GM23338 (cell line): Measurements from ENCODE around the gene FTHL17. TPM values are rescaled to one million over a fixed set of nuclear protein-coding genes. Genes with fewer than 3 reads are reported as not detected.

Experiments
- ATAC-seq: fragments of 200-7000 bp; cut with Tn5 transposase; 3 replicates; pipeline ENCODE4 v1.9.1; 2020
- DNase-seq: peaks from one replicate; pipeline ENCODE4 v3.0.0-alpha.2; 2015; ENCODE audit warnings: low spot score
- H2AFZ ChIP-seq: fragments of 200-600 bp; sonication (generic); 2 replicates; pipeline ENCODE4 v1.8.0; 2016; ENCODE audit warnings: antibody characterized with exemption, mild to moderate bottlenecking, moderate library complexity
- H3F3A ChIP-seq: fragments of 200-600 bp; sonication (generic); replicated peaks from 2 replicates; pipeline ENCODE4 v1.8.0; 2017; ENCODE audit warnings: antibody characterized with exemption, mixed run types, low read depth
- H3K27ac ChIP-seq: fragments of 200-600 bp; sonication (generic); 2 replicates; pipeline ENCODE4 v1.6.1; 2016; ENCODE audit warnings: low read depth
- H3K27me3 ChIP-seq: fragments of 200-600 bp; sonication (generic); 2 replicates; pipeline ENCODE4 v1.8.0; 2016; ENCODE audit warnings: mild to moderate bottlenecking, mixed run types, moderate library complexity; ENCODE audit not compliant: insufficient read depth
- H3K36me3 ChIP-seq: fragments of 200-600 bp; sonication (generic); 2 replicates; pipeline ENCODE4 v1.8.0; 2016; ENCODE audit warnings: mild to moderate bottlenecking; ENCODE audit not compliant: insufficient read depth
- H3K4me1 ChIP-seq: fragments of 200-600 bp; sonication (generic); 2 replicates; pipeline ENCODE4 v1.8.0; 2016; ENCODE audit warnings: mild to moderate bottlenecking, moderate library complexity; ENCODE audit not compliant: insufficient read depth
- H3K4me2 ChIP-seq: fragments of 200-600 bp; sonication (generic); 2 replicates; pipeline ENCODE4 v1.7.1; 2017; ENCODE audit warnings: mixed run types
- H3K4me3 ChIP-seq: fragments of 200-600 bp; sonication (generic); 2 replicates; pipeline ENCODE4 v1.6.1; 2016; ENCODE audit warnings: mixed run types
- H3K79me2 ChIP-seq: fragments of 200-600 bp; sonication (generic); replicated peaks from 2 replicates; pipeline ENCODE4 v1.8.0; 2017; ENCODE audit warnings: mild to moderate bottlenecking; ENCODE audit not compliant: insufficient read depth
- H3K9me2 ChIP-seq: fragments of 200-600 bp; sonication (generic); 2 replicates; pipeline ENCODE4 v1.8.0; 2017; ENCODE audit not compliant: insufficient read depth
- H4K20me1 ChIP-seq: fragments of 200-600 bp; sonication (generic); replicated peaks from 2 replicates; pipeline ENCODE4 v1.8.0; 2017; ENCODE audit warnings: mild to moderate bottlenecking; ENCODE audit not compliant: insufficient read depth
- H3K27ac Mint-ChIP-seq: 2 replicates; pipeline ENCODE4 v1.8.0; 2020; ENCODE audit warnings: inconsistent platforms, mild to moderate bottlenecking, moderate library complexity, mixed read lengths
- H3K27me3 Mint-ChIP-seq: 3 replicates; pipeline ENCODE4 v1.8.0; 2022; ENCODE audit warnings: low read depth, mild to moderate bottlenecking, moderate library complexity, mixed read lengths, inconsistent platforms; ENCODE audit not compliant: insufficient read depth, poor library complexity
- H3K36me3 Mint-ChIP-seq: 3 replicates; pipeline ENCODE4 v1.8.0; 2021; ENCODE audit warnings: low read depth, mild to moderate bottlenecking, inconsistent platforms, moderate library complexity, mixed read lengths
- H3K4me1 Mint-ChIP-seq: 3 replicates; pipeline ENCODE4 v1.8.0; 2020; ENCODE audit warnings: mild to moderate bottlenecking, inconsistent platforms, mixed read lengths
- H3K4me3 Mint-ChIP-seq: 3 replicates; pipeline ENCODE4 v1.8.0; 2021; ENCODE audit warnings: moderate library complexity, mild to moderate bottlenecking, inconsistent platforms, mixed read lengths
- H3K9me3 Mint-ChIP-seq: 3 replicates; pipeline ENCODE4 v1.8.0; 2020; ENCODE audit warnings: moderate library complexity, mild to moderate bottlenecking, inconsistent platforms, mixed read lengths
- CTCF ChIP-seq, 2 experiments: fragments of 200-600 bp in 1 of 2; sonication (generic) in 1 of 2; conservative IDR thresholded peaks; 2 replicates each; pipeline versions ENCODE4 v1.5.1 to v1.6.1; 2016 to 2017; ENCODE audit warnings: antibody characterized with exemption in 2 of 2, low read depth in 2 of 2, mild to moderate bottlenecking in 2 of 2, moderate library complexity in 1 of 2
- ETS1 ChIP-seq: IDR thresholded peaks from 2 replicates; pipeline ENCODE4 v1.6.1; 2016; ENCODE audit warnings: antibody characterized with exemption
- EZH2phosphoT487 ChIP-seq: fragments of 200-600 bp; sonication (generic); IDR thresholded peaks from one replicate; pipeline ENCODE4 v1.8.1; 2018; ENCODE audit warnings: antibody characterized with exemption; ENCODE audit not compliant: unreplicated experiment
- REST ChIP-seq: IDR thresholded peaks from one replicate; pipeline ENCODE4 v1.6.1; 2018; ENCODE audit warnings: antibody characterized with exemption; ENCODE audit not compliant: unreplicated experiment
- ZNF462 ChIP-seq: fragments of 250-450 bp; sonication (Bioruptor Pico); IDR thresholded peaks from 2 replicates; pipeline ENCODE4 v1.5.0; 2020; ENCODE audit warnings: mild to moderate bottlenecking, moderate library complexity
- polyA plus RNA-seq: library from polyadenylated mRNA; unstranded; fragments of >200 nt; fragmentation: Nextera tagmentation; extraction: Ambion mirVana; gene quantifications from 2 replicates; pipeline ENCODE4 v1.2.1, GENCODE V29; 2016
- total RNA-seq: library from RNA; depleted of rRNA; stranded (reverse); fragments of >200 nt; shearing (Covaris generic); gene quantifications from 2 replicates; pipeline ENCODE4 v1.2.3, GENCODE V29; 2014

Gene FTHL17
- total and polyA plus RNA-seq, 2 experiments from 2014 or later, result not detected

- Mint-ChIP-seq H3K27ac (no peak overlapping the region), H3K36me3 (peaks cover 3% of the 10 kb centered on the region; the same call in 1 of the 3 replicates), H3K4me1 (no peaks in the 10 kb centered on the region; the same call in 2 of the 3 replicates), H3K4me3 (no peak overlapping the region), H3K27me3 (peaks cover 1% of the 10 kb centered on the region), H3K9me3 (peaks cover 3% of the 10 kb centered on the region; the same call in 2 of the 3 replicates)
- Histone ChIP-seq H3F3A (no peaks in the 10 kb centered on the region), H2AFZ (no peak overlapping the region), H3K4me2 (no peak overlapping the region), H3K27ac (no peak overlapping the region), H4K20me1 (no peaks in the 10 kb centered on the region), H3K9me2 (no peaks in the 10 kb centered on the region), H3K79me2 (no peaks in the 10 kb centered on the region), H3K27me3 (no peaks in the 10 kb centered on the region), H3K4me3 (no peak overlapping the region), H3K4me1 (no peaks in the 10 kb centered on the region), H3K36me3 (no peaks in the 10 kb centered on the region)
- no peak for DNase-seq
- no peak for ATAC-seq
- TF ChIP-seq ETS1 (no peak), EZH2phosphoT487 (no peak)
Measured at GRCh38 chrX:31074522-31074921, 2.7 kb upstream of the FTHL17 start.

GRCh38 chrX:31071262-31071661, 579 bp downstream of the FTHL17 start:
- no peaks in the 10 kb centered on the region for H3K4me1 ChIP-seq
- no peak for DNase-seq
- Mint-ChIP-seq H3K27me3 (peaks cover 1% of the 10 kb centered on the region), H3K36me3 (peaks cover 3% of the 10 kb centered on the region; the same call in 1 of the 3 replicates), H3K9me3 (peaks cover 3% of the 10 kb centered on the region; the same call in 2 of the 3 replicates), H3K27ac (no peak overlapping the region), H3K4me1 (no peaks in the 10 kb centered on the region; the same call in 2 of the 3 replicates), H3K4me3 (no peak overlapping the region)
- no peaks in the 10 kb centered on the region for H3K79me2 ChIP-seq
- H2AFZ ChIP-seq, result no peak overlapping the region
- H3K9me2 ChIP-seq, result no peaks in the 10 kb centered on the region
- TF ChIP-seq CTCF (conservative IDR thresholded peaks at IDR 0.05; ENCODE audit: low read depth in 2 of 2) (no peak), REST (no peak), ZNF462 (no peak)
- H3K4me3 ChIP-seq, result no peak overlapping the region
- H3K27ac ChIP-seq, result no peak overlapping the region
- no peaks in the 10 kb centered on the region for H3K36me3 ChIP-seq
- no peak for ATAC-seq
- no peaks in the 10 kb centered on the region for H4K20me1 ChIP-seq
- no peaks in the 10 kb centered on the region for H3K27me3 ChIP-seq
- H3K4me2 ChIP-seq, result no peak overlapping the region
- H3F3A ChIP-seq, result peaks cover 7% of the 10 kb centered on the region
